HL-60/S4 (cell line): Measurements from ENCODE around the gene TMEM240.
"Not testable (repeated sequence)": the region's sequence is repeated elsewhere in the genome, so short reads cannot be mapped to it uniquely, and the experiment has no call there.

Experiments used
- in situ Hi-C: fragments of 300-500 bp; cut with MboI; formaldehyde crosslinking; loops from 2 replicates; pipeline ENCODE4 v1.14.3; 2022; ENCODE audit warnings: low sequenced_read_pairs

Gene TMEM240

GRCh38 chr1:1527092-1527816, 13.2 kb downstream of the TMEM240 start:
- in situ Hi-C loops = no loop called here

- in situ Hi-C loops = not testable (repeated sequence)
Observed at GRCh38 chr1:1526476-1526875, 13.9 kb downstream of the TMEM240 start.

- in situ Hi-C loops = not testable (repeated sequence)
Observed at GRCh38 chr1:1524750-1525383, 15.6 kb downstream of the TMEM240 start.

GRCh38 chr1:1523651-1524050, 16.8 kb downstream of the TMEM240 start:
- in situ Hi-C loops = not testable (repeated sequence)

- in situ Hi-C loops = not testable (repeated sequence)
Observed at GRCh38 chr1:1523226-1523625, 17.2 kb downstream of the TMEM240 start.

GRCh38 chr1:1522536-1522935, 17.9 kb downstream of the TMEM240 start:
- in situ Hi-C loops = not testable (repeated sequence)

- in situ Hi-C loops = no loop called here
Observed at GRCh38 chr1:1521331-1521730, 19.1 kb downstream of the TMEM240 start.

- in situ Hi-C loops = not testable (repeated sequence)
Observed at GRCh38 chr1:1519805-1520505, 20.5 kb downstream of the TMEM240 start.

- in situ Hi-C loops = not testable (repeated sequence)
Observed at GRCh38 chr1:1518621-1519007, 21.8 kb downstream of the TMEM240 start.

GRCh38 chr1:1517973-1518620, 22.3 kb downstream of the TMEM240 start:
- in situ Hi-C loops = no loop called here

GRCh38 chr1:1516923-1517322, 23.5 kb downstream of the TMEM240 start:
- in situ Hi-C loops = not testable (repeated sequence)

GRCh38 chr1:1514376-1514775, 26.0 kb downstream of the TMEM240 start:
- in situ Hi-C loops = not testable (repeated sequence)

GRCh38 chr1:1513675-1514074, 26.7 kb downstream of the TMEM240 start:
- in situ Hi-C loops = not testable (repeated sequence)

- in situ Hi-C loops = not testable (repeated sequence)
Observed at GRCh38 chr1:1512425-1512824, 28.0 kb downstream of the TMEM240 start.

- in situ Hi-C loops = no loop called here
Observed at GRCh38 chr1:1511533-1512285, 28.7 kb downstream of the TMEM240 start, which contains the start of gene ATAD3A. Gene ATAD3A, plus strand, starts transcription at chr1:1512162. Its CDS starts 107 bp downstream, at chr1:1512269.

GRCh38 chr1:1510912-1511532, 29.4 kb downstream of the TMEM240 start:
- in situ Hi-C loops = no loop called here

GRCh38 chr1:1509465-1509850, 31.0 kb downstream of the TMEM240 start:
- in situ Hi-C loops = not testable (repeated sequence)

GRCh38 chr1:1508775-1509464, 31.5 kb downstream of the TMEM240 start:
- in situ Hi-C loops = not testable (repeated sequence)

GRCh38 chr1:1507305-1507704, 33.1 kb downstream of the TMEM240 start:
- in situ Hi-C loops = no loop called here

GRCh38 chr1:1505801-1506200, 34.6 kb downstream of the TMEM240 start:
- in situ Hi-C loops = not testable (repeated sequence)
